HepG2 (cell line): ENCODE data around the gene AUTS2. TPM values are rescaled to one million over a fixed set of nuclear protein-coding genes. Genes with fewer than 3 reads are reported as not detected.

Experiments used
- ATAC-seq: fragments of 200-7000 bp; cut with Tn5 transposase; 3 replicates; pipeline ENCODE4 v1.9.1; 2020; ENCODE audit warnings: mild to moderate bottlenecking, moderate library complexity
- BruUV-seq: library from RNA; stranded (reverse); fragments of 400-500 nt; replicated peaks from 2 replicates; lab custom pipeline; 2021; lab: Mats Ljungman, UMichigan
- CTCF ChIA-PET: fragments of 300-600 bp; formaldehyde crosslinking; extraction: SDS; loops from one replicate; lab custom pipeline; 2021; ENCODE audit warnings: low total read pairs, inconsistent platforms, low intra/inter-chr PET ratio; lab: Yijun Ruan, JAX
- POLR2A ChIA-PET: fragments of 350-600 bp; sonication (Branson Sonifier 250); formaldehyde crosslinking; loops from one replicate; lab custom pipeline; 2020; ENCODE audit warnings: antibody characterized with exemption, inconsistent platforms; lab: Yijun Ruan, JAX
- DNase-seq: peaks from one replicate; pipeline ENCODE4 v3.0.0-alpha.2; 2015; ENCODE audit warnings: low spot score
- FAIRE-seq: peaks from 3 replicates; lab custom pipeline; 2011; peaks lifted over from hg19 to GRCh38; lab: Jason Lieb, UNC
- H2AFZ ChIP-seq: one replicate; pipeline ENCODE4 v1.6.1; 2011; ENCODE audit warnings: low read length, inconsistent platforms
- H3K27ac ChIP-seq: fragments of 300-600 bp; 3 replicates; pipeline ENCODE4 v1.8.0; 2011; ENCODE audit warnings: mixed run types, mild to moderate bottlenecking, mixed read lengths, low read length, inconsistent platforms; ENCODE audit not compliant: insufficient read depth; ENCODE audit errors: extremely low read length
- H3K27me3 ChIP-seq, 2 experiments: fragments of 200-600 bp in 1 of 2; 2 replicates in 1 of 2; 3 replicates in 1 of 2; pipeline versions ENCODE4 v1.6.0 to v1.8.0; 2011; ENCODE audit warnings: low read length in 2 of 2, mild to moderate bottlenecking in 2 of 2, moderate library complexity in 2 of 2, inconsistent platforms in 1 of 2; ENCODE audit not compliant: insufficient read depth in 2 of 2, control insufficient read depth in 1 of 2
- H3K36me3 ChIP-seq, 2 experiments: fragments of 200-600 bp in 1 of 2; replicated peaks in 1 of 2; 2 replicates in 1 of 2; 3 replicates in 1 of 2; pipeline versions ENCODE4 v1.5.1 to v1.8.0; 2011; ENCODE audit warnings: low read length in 2 of 2, inconsistent platforms in 1 of 2; ENCODE audit not compliant: insufficient read depth in 2 of 2, control insufficient read depth in 1 of 2
- H3K4me1 ChIP-seq: 2 replicates; pipeline ENCODE4 v1.5.1; 2012; ENCODE audit warnings: low read length, inconsistent platforms; ENCODE audit not compliant: insufficient read depth
- H3K4me2 ChIP-seq: 2 replicates; pipeline ENCODE4 v1.6.0; 2011; ENCODE audit warnings: low read depth, low read length, inconsistent platforms
- H3K4me3 ChIP-seq, 3 experiments: fragments of 200-600 bp in 1 of 3; sonication (generic), shearing (Covaris generic) in 1 of 3; replicated peaks in 1 of 3; 2 replicates each; pipeline ENCODE4 v1.5.1; 2011 to 2016; ENCODE audit warnings: low read length in 3 of 3, inconsistent platforms in 2 of 3, low read depth in 2 of 3, mild to moderate bottlenecking in 2 of 3, control low read depth in 1 of 3, mixed read lengths in 1 of 3; ENCODE audit not compliant: insufficient read depth in 1 of 3
- H3K79me2 ChIP-seq: one replicate; pipeline ENCODE4 v1.6.1; 2011; ENCODE audit warnings: low read length, inconsistent platforms; ENCODE audit not compliant: insufficient read depth
- H3K9ac ChIP-seq: 2 replicates; pipeline ENCODE4 v1.6.0; 2011; ENCODE audit warnings: mild to moderate bottlenecking, low read depth, low read length, inconsistent platforms; ENCODE audit not compliant: insufficient read depth
- H3K9me3 ChIP-seq: 2 replicates; pipeline ENCODE4 v1.5.1; 2012; ENCODE audit warnings: mild to moderate bottlenecking, low read length
- H4K20me1 ChIP-seq: 2 replicates; pipeline ENCODE4 v1.6.0; 2011; ENCODE audit warnings: inconsistent platforms, mild to moderate bottlenecking, low read length, moderate library complexity; ENCODE audit not compliant: insufficient read depth
- ELK4 ChIP-seq: sonication (generic); formaldehyde crosslinking; IDR thresholded peaks from 2 replicates; pipeline ENCODE4 v1.9.0; 2021; ENCODE audit warnings: missing genetic modification reagents, borderline replicate concordance
- HDAC6 ChIP-seq: fragments of 200-600 bp; sonication (generic); IDR thresholded peaks from 2 replicates; pipeline ENCODE4 v1.7.0; 2017; ENCODE audit warnings: mild to moderate bottlenecking, antibody characterized with exemption, low read length, low read depth
- HMG20A ChIP-seq: IDR thresholded peaks from 2 replicates; pipeline ENCODE4 v1.6.1; 2016; ENCODE audit warnings: borderline replicate concordance
- HNRNPL ChIP-seq: fragments of 200-400 bp; formaldehyde crosslinking; IDR thresholded peaks from 2 replicates; pipeline ENCODE4 v1.6.1; 2017; ENCODE audit warnings: mild to moderate bottlenecking, low read depth, low read length
- MAF1 ChIP-seq: sonication (generic); formaldehyde crosslinking; IDR thresholded peaks from 2 replicates; pipeline ENCODE4 v1.5.0; 2020; ENCODE audit warnings: missing genetic modification reagents, borderline replicate concordance
- MYC ChIP-seq: sonication (generic); formaldehyde crosslinking; IDR thresholded peaks from 2 replicates; pipeline ENCODE4 v1.9.0; 2021; ENCODE audit warnings: missing genetic modification reagents, borderline replicate concordance
- PLRG1 ChIP-seq: fragments of 450-650 bp; conservative IDR thresholded peaks from 2 replicates; pipeline ENCODE4 v1.6.1; 2016
- RFXANK ChIP-seq: IDR thresholded peaks from 2 replicates; pipeline ENCODE4 v1.6.1; 2016
- SNAPC2 ChIP-seq: sonication (generic); formaldehyde crosslinking; IDR thresholded peaks from 2 replicates; pipeline ENCODE4 v1.8.1; 2022; ENCODE audit warnings: mild to moderate bottlenecking, missing genetic modification reagents
- SOX6 ChIP-seq, 2 experiments: fragments of 450-650 bp in 1 of 2; sonication (generic) in 1 of 2; formaldehyde crosslinking in 1 of 2; IDR thresholded peaks; 2 replicates each; pipeline versions ENCODE4 v1.4.0 to v1.6.1; 2017 to 2020; ENCODE audit warnings: antibody characterized with exemption in 1 of 2, mild to moderate bottlenecking in 1 of 2, missing genetic modification reagents in 1 of 2
- ZFP37 ChIP-seq: sonication (generic); formaldehyde crosslinking; IDR thresholded peaks from 2 replicates; pipeline ENCODE4 v1.4.0; 2020; ENCODE audit warnings: missing genetic modification reagents, borderline replicate concordance
- ZFP90 ChIP-seq: sonication (generic); formaldehyde crosslinking; IDR thresholded peaks from 2 replicates; pipeline ENCODE4 v1.8.0; 2022; ENCODE audit warnings: missing genetic modification reagents, mild to moderate bottlenecking, inconsistent platforms, borderline replicate concordance
- ZNF44 ChIP-seq: sonication (generic); formaldehyde crosslinking; IDR thresholded peaks from 2 replicates; pipeline ENCODE4 v1.5.1; 2020; ENCODE audit warnings: mild to moderate bottlenecking, missing genetic modification reagents
- ZNF558 ChIP-seq: sonication (generic); formaldehyde crosslinking; IDR thresholded peaks from 2 replicates; pipeline ENCODE4 v1.9.0; 2022; ENCODE audit warnings: mild to moderate bottlenecking, missing genetic modification reagents, borderline replicate concordance
- ZNF766 ChIP-seq: sonication (generic); formaldehyde crosslinking; IDR thresholded peaks from 2 replicates; pipeline ENCODE4 v1.5.0; 2020; ENCODE audit warnings: missing genetic modification reagents, borderline replicate concordance
- ZNF788 ChIP-seq: sonication (generic); formaldehyde crosslinking; IDR thresholded peaks from 2 replicates; pipeline ENCODE4 v1.5.0; 2020; ENCODE audit warnings: mild to moderate bottlenecking, missing genetic modification reagents, borderline replicate concordance
- ZNF792 ChIP-seq: IDR thresholded peaks from 2 replicates; pipeline ENCODE4 v1.6.1; 2016
- WGBS: methylation state at CpG from one replicate; pipeline ENCODE4 v1.1.6; 2017; ENCODE audit warnings: low lambda C conversion rate; 5-methylcytosine and 5-hydroxymethylcytosine counted together
- in situ Hi-C: cut with HindIII; loops from 2 replicates; pipeline ENCODE4 v1.10.0; 2017; ENCODE audit warnings: low pct_unique_long_range_greater_than_20kb; ENCODE audit not compliant: extremely low pct_ligation_motif_present
- intact Hi-C: fragments of 100-400 bp; cut with micrococcal nuclease; formaldehyde crosslinking; loops from one replicate; pipeline ENCODE4 v1.10.0; 2022; ENCODE audit not compliant: unreplicated experiment
- polyA plus RNA-seq, 8 experiments: library from polyadenylated mRNA; depleted of rRNA in 3 of 8; stranded (reverse) in 7 of 8; unstranded in 1 of 8; fragments of >200 nt; fragmentation: Illumina TruSeq in 4 of 8; extraction: Trizol in 4 of 8; gene quantifications; 2 replicates each; pipeline versions ENCODE4 v1.2.1 to v1.2.3, GENCODE V29; 2011 to 2016; ENCODE audit warnings: low read depth in 4 of 8, missing spikeins in 1 of 8, mixed read lengths in 1 of 8; ENCODE audit not compliant: insufficient read depth in 1 of 8
- total RNA-seq, 5 experiments: library from RNA; depleted of rRNA; stranded (reverse); fragments of >200 nt; fragmentation: Illumina TruSeq; extraction: Trizol; gene quantifications; 2 replicates each; pipeline ENCODE4 v1.2.3, GENCODE V29; 2016; ENCODE audit warnings: low read depth in 1 of 5
- TF ChIP-seq, protein P1 (sequence below): sonication (generic); formaldehyde crosslinking; IDR thresholded peaks from 2 replicates; pipeline ENCODE4 v1.4.0; 2020; ENCODE audit warnings: missing genetic modification reagents, borderline replicate concordance

The AUTS2 gene
- total and polyA plus RNA-seq, 2 of the 13 experiments (the other 11 are each of a cell fraction or from before 2014, with no cell fraction given) = 0.38 TPM; not detected in 1

DNA sequence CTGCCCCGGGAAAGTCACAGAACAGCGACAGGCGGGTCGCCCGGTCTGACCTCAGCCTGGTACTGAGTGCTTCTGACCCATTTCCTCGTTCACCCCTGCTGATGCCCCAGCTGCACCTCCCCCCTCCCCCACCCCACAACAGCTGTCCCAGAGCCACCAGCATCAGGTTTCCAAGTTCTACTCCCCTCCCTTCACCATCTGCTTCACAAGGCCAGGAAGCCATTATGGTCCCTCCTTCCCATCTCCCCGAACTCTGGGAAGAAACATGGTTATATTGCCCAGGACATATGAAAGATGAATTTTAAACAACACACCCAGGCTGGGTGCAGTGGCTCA lies 1231.8 kb downstream of the AUTS2 start:
- Histone ChIP-seq H3K4me1 (peaks cover 21% of the 10 kb centered on the region), H3K9ac (no peak overlapping the region), H4K20me1 (no peaks in the 10 kb centered on the region), H3K4me3 (no peak overlapping the region), H3K36me3 (no peaks in the 10 kb centered on the region), H3K79me2 (no peaks in the 10 kb centered on the region), H2AFZ (no peak overlapping the region), H3K9me3 (peaks cover 6% of the 10 kb centered on the region), H3K27me3 (no peaks in the 10 kb centered on the region), H3K4me2 (peak overlapping the region; percentile 47; the same call in 1 of the 2 replicates), H3K27ac (peak overlapping the region; percentile 68)
- no TSS peak for BruUV-seq
- ChIA-PET CTCF (interaction anchor here (2.6 to 3.0 kb wide), 2 partner anchors 903 to 905 kb away, joined by 15 to 23 read pairs; no protein-coding TSS in a partner anchor), POLR2A (interaction anchor here (0.6 to 1.5 kb wide), 2 partner anchors 8 to 11 kb away, joined by 3 to 4 read pairs; no protein-coding TSS in a partner anchor)
- WGBS = 0% methylated on average over 1 of the region's 7 CpGs
- in situ Hi-C loops = no loop called here
- intact Hi-C loops = no loop called here
- DNase-seq (no peak), ATAC-seq (peak; percentile 63; the same call in 2 of the 3 replicates), FAIRE-seq (no peak)
- TF ChIP-seq ZNF788 (CRISPR knock-in tag) (0 out of 2 replicates have a peak, but pooled peaks have one; percentile 17), SNAPC2 (CRISPR knock-in tag) (no peak), MYC (no peak), ZNF766 (CRISPR knock-in tag) (no peak), MAF1 (CRISPR knock-in tag) (no peak), HMG20A (CRISPR knock-in tag) (no peak), HDAC6 (no peak), ZNF44 (CRISPR knock-in tag) (no peak), PLRG1 (no peak)

GRCh38 chr7:70830426-70830825 lies 1232.2 kb downstream of the AUTS2 start:
- no peak overlapping the region for H2AFZ ChIP-seq
- intact Hi-C loops (no loop called here), in situ Hi-C loops (no loop called here)
- BruUV-seq = no TSS peak
- no peaks in the 10 kb centered on the region for H4K20me1 ChIP-seq
- POLR2A ChIA-PET = interaction anchor here (0.6 to 1.5 kb wide), 2 partner anchors 8 to 11 kb away, joined by 3 to 4 read pairs; no protein-coding TSS in a partner anchor
- H3K9ac ChIP-seq = no peak overlapping the region
- H3K4me2 ChIP-seq = peak overlapping the region; percentile 47; the same call in 1 of the 2 replicates
- H3K4me3 ChIP-seq = no peak overlapping the region
- H3K79me2 ChIP-seq = no peaks in the 10 kb centered on the region
- H3K4me1 ChIP-seq = peaks cover 21% of the 10 kb centered on the region
- whole genome bisulfite sequencing = 2% methylated on average over 7 of the region's 7 CpGs
- FAIRE-seq (peak; percentile 48), ATAC-seq (peak; percentile 85), DNase-seq (peak; percentile 81)
- H3K27me3 ChIP-seq = no peaks in the 10 kb centered on the region
- H3K27ac ChIP-seq = peak overlapping the region; percentile 68
- peaks cover 10% of the 10 kb centered on the region for H3K9me3 ChIP-seq
- H3K36me3 ChIP-seq = no peaks in the 10 kb centered on the region
- CTCF ChIA-PET = interaction anchor here (2.6 to 3.0 kb wide), 2 partner anchors 903 to 905 kb away, joined by 15 to 23 read pairs; no protein-coding TSS in a partner anchor
- TF ChIP-seq ZFP90 (CRISPR knock-in tag) (no peak), HNRNPL (no peak), ZNF792 (CRISPR knock-in tag) (no peak), ELK4 (CRISPR knock-in tag) (no peak), ZFP37 (no peak), RFXANK (CRISPR knock-in tag) (no peak), ZNF558 (CRISPR knock-in tag) (no peak), SOX6 (IDR thresholded peaks at IDR 0.05) (no peak), SOX6 (CRISPR knock-in tag; IDR thresholded peaks at IDR 0.05) (peak; percentile 85)
- TF ChIP-seq, protein P1, sequence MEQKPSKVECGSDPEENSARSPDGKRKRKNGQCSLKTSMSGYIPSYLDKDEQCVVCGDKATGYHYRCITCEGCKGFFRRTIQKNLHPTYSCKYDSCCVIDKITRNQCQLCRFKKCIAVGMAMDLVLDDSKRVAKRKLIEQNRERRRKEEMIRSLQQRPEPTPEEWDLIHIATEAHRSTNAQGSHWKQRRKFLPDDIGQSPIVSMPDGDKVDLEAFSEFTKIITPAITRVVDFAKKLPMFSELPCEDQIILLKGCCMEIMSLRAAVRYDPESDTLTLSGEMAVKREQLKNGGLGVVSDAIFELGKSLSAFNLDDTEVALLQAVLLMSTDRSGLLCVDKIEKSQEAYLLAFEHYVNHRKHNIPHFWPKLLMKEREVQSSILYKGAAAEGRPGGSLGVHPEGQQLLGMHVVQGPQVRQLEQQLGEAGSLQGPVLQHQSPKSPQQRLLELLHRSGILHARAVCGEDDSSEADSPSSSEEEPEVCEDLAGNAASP = peak; percentile 65; the same call in 1 of the 2 replicates
